K562 (cell line): Measurements from ENCODE around the gene ZNF280C. TPM values are rescaled to one million over a fixed set of nuclear protein-coding genes. Genes with fewer than 3 reads are reported as not detected.
A peak's percentile ranks its signal among the peaks of the same experiment; 100 is the strongest.

Source experiments
- ATF7 ChIP-seq: fragments of 450-650 bp; IDR thresholded peaks from 2 replicates; pipeline ENCODE4 v1.7.1; 2014; ENCODE audit warnings: mild to moderate bottlenecking, moderate library complexity
- FIP1L1 ChIP-seq: fragments of 200-400 bp; formaldehyde crosslinking; IDR thresholded peaks from 2 replicates; pipeline ENCODE4 v1.6.1; 2018; ENCODE audit warnings: mild to moderate bottlenecking, low read depth, low read length; ENCODE audit not compliant: poor library complexity, severe bottlenecking
- FOXK2 ChIP-seq, 2 experiments: fragments of 450-650 bp; IDR thresholded peaks in 1 of 2; conservative IDR thresholded peaks in 1 of 2; 2 replicates each; pipeline ENCODE4 v1.6.1; 2016; ENCODE audit warnings: low read depth in 2 of 2, mild to moderate bottlenecking in 1 of 2
- FOXP1 ChIP-seq: sonication (generic); formaldehyde crosslinking; IDR thresholded peaks from 2 replicates; pipeline ENCODE4 v1.8.0; 2022; ENCODE audit warnings: mild to moderate bottlenecking, missing genetic modification reagents
- JUN ChIP-seq, 2 experiments: sonication (generic) in 1 of 2; formaldehyde crosslinking in 1 of 2; IDR thresholded peaks; 2 replicates each; pipeline versions ENCODE4 v1.6.1 to v1.8.0; 2012 to 2022; ENCODE audit warnings: borderline replicate concordance in 2 of 2, mild to moderate bottlenecking in 2 of 2, improper control_type of control experiment in 1 of 2, low read depth in 1 of 2, low read length in 1 of 2, missing genetic modification reagents in 1 of 2
- MBD2 ChIP-seq: sonication (generic); IDR thresholded peaks from 2 replicates; pipeline ENCODE4 v1.6.1; 2016; ENCODE audit warnings: low read depth, borderline replicate concordance
- NFIC ChIP-seq: fragments of 450-650 bp; IDR thresholded peaks from 2 replicates; pipeline ENCODE4 v1.6.1; 2017; ENCODE audit warnings: mild to moderate bottlenecking, inconsistent platforms
- NONO ChIP-seq, 2 experiments: fragments of 200-400 bp in 1 of 2; fragments of 450-650 bp in 1 of 2; formaldehyde crosslinking in 1 of 2; IDR thresholded peaks; 2 replicates each; pipeline ENCODE4 v1.6.1; 2017; ENCODE audit warnings: low read depth in 2 of 2, mild to moderate bottlenecking in 2 of 2, moderate library complexity in 2 of 2, low read length in 1 of 2
- PCBP1 ChIP-seq: fragments of 200-400 bp; formaldehyde crosslinking; IDR thresholded peaks from 2 replicates; pipeline ENCODE4 v1.6.1; 2018; ENCODE audit warnings: mild to moderate bottlenecking, low read depth, low read length; ENCODE audit not compliant: poor library complexity, severe bottlenecking
- RAD21 ChIP-seq, 2 experiments: fragments of 250-450 bp in 1 of 2; fragments of 450-650 bp in 1 of 2; sonication (Bioruptor Pico) in 1 of 2; formaldehyde crosslinking in 1 of 2; IDR thresholded peaks in 1 of 2; conservative IDR thresholded peaks in 1 of 2; 2 replicates each; pipeline versions ENCODE4 v1.4.0 to v1.8.0; 2020 to 2022; ENCODE audit warnings: mild to moderate bottlenecking in 2 of 2, moderate library complexity in 1 of 2
- RBFOX2 ChIP-seq: fragments of 200-400 bp; formaldehyde crosslinking; IDR thresholded peaks from 2 replicates; pipeline ENCODE4 v1.6.1; 2017; ENCODE audit warnings: low read depth, mild to moderate bottlenecking, low read length, moderate library complexity
- ZZZ3 ChIP-seq: fragments of 450-650 bp; IDR thresholded peaks from 2 replicates; pipeline ENCODE4 v1.6.1; 2016; ENCODE audit warnings: antibody characterized with exemption, mild to moderate bottlenecking, moderate library complexity
- polyA plus RNA-seq, 8 experiments: library from polyadenylated mRNA; depleted of rRNA in 4 of 8; stranded (reverse) in 5 of 8; unstranded in 3 of 8; fragments of >200 nt; fragmentation: Nextera tagmentation in 2 of 8; fragmentation: Illumina TruSeq in 1 of 8; extraction: Ambion mirVana in 2 of 8; extraction: Trizol in 1 of 8; gene quantifications; 2 replicates each; pipeline versions ENCODE4 v1.2.1 to v1.2.3, GENCODE V29; 2011 to 2014; ENCODE audit warnings: inconsistent platforms in 1 of 8, missing spikeins in 1 of 8
- total RNA-seq, 7 experiments: library from RNA; depleted of rRNA in 6 of 7; stranded (reverse); fragments of >200 nt in 6 of 7; fragmentation: Illumina TruSeq in 2 of 7; extraction: Trizol in 2 of 7; gene quantifications; 2 replicates each; pipeline versions ENCODE4 v1.2.1 to v1.2.3, GENCODE V29; 2011 to 2021; ENCODE audit warnings: low replicate concordance in 1 of 7
- TF ChIP-seq, protein P1 (sequence below), 3 experiments: fragments of 200-800 bp in 1 of 3; fragments of 250-450 bp in 1 of 3; fragments of 450-650 bp in 1 of 3; sonication (Bioruptor Pico) in 1 of 3; sonication (Bioruptor generic) in 1 of 3; formaldehyde crosslinking in 1 of 3; IDR thresholded peaks; 2 replicates each; pipeline versions ENCODE4 v1.6.1 to v1.8.0; 2016 to 2022; ENCODE audit warnings: mild to moderate bottlenecking in 2 of 3, missing genetic modification characterization in 2 of 3, missing compliant biosample characterization in 1 of 3, moderate library complexity in 1 of 3

The ZNF280C gene
- total and polyA plus RNA-seq, 9 of the 15 experiments (the other 6 are each of a cell fraction or from before 2014, with no cell fraction given) = 1.6 to 8.3 (median 4.4) TPM

DNA sequence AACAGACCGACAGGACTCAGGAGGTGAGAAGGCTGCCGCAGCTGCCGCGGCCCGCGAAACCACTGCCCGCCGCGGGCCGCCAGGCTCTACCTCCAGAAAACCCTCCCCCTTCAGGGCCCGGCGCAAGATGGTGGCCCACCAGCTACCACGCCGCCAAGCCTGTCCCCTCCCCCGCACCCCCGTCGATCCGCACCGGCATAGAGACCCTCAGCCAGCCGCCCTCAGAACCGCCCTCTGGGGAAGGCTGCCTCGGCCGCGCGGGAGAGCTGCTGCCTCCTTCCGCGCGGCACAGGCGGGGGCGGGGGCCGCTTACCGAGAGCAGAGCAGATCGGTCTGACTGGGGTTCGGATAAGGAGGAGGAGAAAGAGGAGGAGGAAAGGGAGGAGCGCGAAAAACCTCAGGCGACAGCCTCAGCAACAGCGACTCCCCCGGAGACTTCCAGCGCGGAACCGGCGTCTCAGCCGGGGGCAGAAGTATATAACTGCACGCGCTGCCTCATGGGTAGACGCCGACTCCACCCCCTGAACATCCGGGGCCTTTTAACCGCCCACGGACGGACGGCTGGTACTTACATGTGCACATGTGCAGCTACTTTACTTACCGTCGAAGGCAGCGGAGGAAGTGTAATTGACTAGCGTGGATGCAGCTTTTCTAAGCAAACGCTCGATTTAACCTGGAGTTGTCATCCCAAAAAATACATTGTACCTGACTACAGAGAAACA lies at the start of gene ZNF280C (continued):
- TF ChIP-seq FOXK2 (conservative IDR thresholded peaks at IDR 0.05 in 1 of 2, IDR thresholded peaks at IDR 0.05 in 1 of 2; ENCODE audit: low read depth in 2 of 2) (peak; percentile 47 to 54; a peak in 1 of 4 replicates), FOXP1 (CRISPR knock-in tag) (peak; percentile 71; the same call in 1 of the 2 replicates), FIP1L1 (peak; percentile 62), RAD21 (CRISPR knock-in tag; conservative IDR thresholded peaks at IDR 0.05 in 1 of 2, IDR thresholded peaks at IDR 0.05 in 1 of 2) (peak in 1 of 2 experiments; percentile 19; a peak in 1 of 4 replicates), PCBP1 (peak; percentile 77), RBFOX2 (peak; percentile 97), ATF7 (peak; percentile 66), ZZZ3 (peak; percentile 59; the same call in 1 of the 2 replicates), NFIC (peak; percentile 47), JUN (IDR thresholded peaks at IDR 0.05; ENCODE audit: borderline replicate concordance, low read depth, low read length) (peak; percentile 19; the same call in 1 of the 2 replicates), JUN (CRISPR knock-in tag; IDR thresholded peaks at IDR 0.05; ENCODE audit: borderline replicate concordance) (no peak), MBD2 (0 out of 2 replicates have a peak, but pooled peaks have one; percentile 52), NONO (IDR thresholded peaks at IDR 0.05; ENCODE audit: low read depth in 2 of 2, low read length in 1 of 2) (0 out of 4 replicates have a peak, but pooled peaks of 1 of the 2 experiments have one; percentile 70)
- TF ChIP-seq, protein P1, sequence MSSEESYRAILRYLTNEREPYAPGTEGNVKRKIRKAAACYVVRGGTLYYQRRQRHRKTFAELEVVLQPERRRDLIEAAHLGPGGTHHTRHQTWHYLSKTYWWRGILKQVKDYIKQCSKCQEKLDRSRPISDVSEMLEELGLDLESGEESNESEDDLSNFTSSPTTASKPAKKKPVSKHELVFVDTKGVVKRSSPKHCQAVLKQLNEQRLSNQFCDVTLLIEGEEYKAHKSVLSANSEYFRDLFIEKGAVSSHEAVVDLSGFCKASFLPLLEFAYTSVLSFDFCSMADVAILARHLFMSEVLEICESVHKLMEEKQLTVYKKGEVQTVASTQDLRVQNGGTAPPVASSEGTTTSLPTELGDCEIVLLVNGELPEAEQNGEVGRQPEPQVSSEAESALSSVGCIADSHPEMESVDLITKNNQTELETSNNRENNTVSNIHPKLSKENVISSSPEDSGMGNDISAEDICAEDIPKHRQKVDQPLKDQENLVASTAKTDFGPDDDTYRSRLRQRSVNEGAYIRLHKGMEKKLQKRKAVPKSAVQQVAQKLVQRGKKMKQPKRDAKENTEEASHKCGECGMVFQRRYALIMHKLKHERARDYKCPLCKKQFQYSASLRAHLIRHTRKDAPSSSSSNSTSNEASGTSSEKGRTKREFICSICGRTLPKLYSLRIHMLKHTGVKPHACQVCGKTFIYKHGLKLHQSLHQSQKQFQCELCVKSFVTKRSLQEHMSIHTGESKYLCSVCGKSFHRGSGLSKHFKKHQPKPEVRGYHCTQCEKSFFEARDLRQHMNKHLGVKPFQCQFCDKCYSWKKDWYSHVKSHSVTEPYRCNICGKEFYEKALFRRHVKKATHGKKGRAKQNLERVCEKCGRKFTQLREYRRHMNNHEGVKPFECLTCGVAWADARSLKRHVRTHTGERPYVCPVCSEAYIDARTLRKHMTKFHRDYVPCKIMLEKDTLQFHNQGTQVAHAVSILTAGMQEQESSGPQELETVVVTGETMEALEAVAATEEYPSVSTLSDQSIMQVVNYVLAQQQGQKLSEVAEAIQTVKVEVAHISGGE (CRISPR knock-in tag; IDR thresholded peaks at IDR 0.05) = peak in 1 of 3 experiments; percentile 67; a peak in 2 of 6 replicates
- TF ChIP-seq, all 486 proteins: peak for 138
